Measurements from ENCODE around the gene MEF2D.

Gene MEF2D

DNA sequence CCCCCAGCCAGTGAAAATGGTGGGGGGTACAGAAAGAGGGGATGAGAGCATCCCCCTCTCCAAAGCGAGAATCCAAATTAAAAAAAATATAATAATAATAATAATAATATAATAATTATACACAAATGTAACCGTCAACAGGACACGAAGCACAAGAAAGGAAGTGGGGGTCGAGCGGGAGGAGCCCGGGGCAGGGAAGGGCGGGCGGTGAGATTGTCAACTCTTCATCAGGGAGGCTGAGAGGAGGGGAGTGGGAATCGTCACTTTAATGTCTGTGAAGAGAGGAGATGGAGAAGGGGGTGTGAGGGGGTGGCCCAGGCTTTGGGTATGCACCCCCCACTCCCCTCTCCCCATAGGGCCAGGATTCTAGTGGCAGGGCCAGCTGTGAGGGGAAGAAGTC is 33.2 kb downstream of the MEF2D start:
- DNase-seq = no peak

DNA sequence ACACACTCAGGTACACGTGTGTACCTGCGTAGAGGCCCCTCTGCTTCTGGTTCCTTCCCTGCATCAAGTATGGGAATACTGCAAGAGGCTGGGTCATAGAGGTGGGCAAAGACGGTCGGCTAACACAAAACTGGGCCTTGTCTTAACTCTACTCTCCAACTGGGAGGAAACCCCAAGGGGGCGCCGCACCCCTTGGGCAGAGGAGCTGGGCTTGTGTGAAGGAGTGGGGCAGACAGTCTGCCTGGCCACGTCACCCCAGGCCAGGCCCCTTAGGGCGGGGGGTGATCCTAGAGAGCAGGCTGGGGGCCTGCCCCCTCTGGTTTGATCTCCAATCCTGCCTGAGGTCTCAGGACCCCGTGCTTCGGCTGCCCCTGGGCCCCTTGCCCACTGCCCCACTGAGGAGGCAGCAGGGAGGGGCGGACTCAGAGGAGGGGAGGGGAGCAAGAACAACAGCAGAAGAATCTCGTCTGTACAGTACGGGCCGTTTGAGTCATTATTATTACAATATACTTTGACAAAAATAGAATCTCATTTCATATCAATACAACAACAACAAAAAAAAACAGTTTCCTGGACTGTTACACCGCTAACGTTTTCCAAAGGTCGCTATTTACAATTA is 34.7 kb downstream of the MEF2D start:
- DNase-seq = no peak

DNA sequence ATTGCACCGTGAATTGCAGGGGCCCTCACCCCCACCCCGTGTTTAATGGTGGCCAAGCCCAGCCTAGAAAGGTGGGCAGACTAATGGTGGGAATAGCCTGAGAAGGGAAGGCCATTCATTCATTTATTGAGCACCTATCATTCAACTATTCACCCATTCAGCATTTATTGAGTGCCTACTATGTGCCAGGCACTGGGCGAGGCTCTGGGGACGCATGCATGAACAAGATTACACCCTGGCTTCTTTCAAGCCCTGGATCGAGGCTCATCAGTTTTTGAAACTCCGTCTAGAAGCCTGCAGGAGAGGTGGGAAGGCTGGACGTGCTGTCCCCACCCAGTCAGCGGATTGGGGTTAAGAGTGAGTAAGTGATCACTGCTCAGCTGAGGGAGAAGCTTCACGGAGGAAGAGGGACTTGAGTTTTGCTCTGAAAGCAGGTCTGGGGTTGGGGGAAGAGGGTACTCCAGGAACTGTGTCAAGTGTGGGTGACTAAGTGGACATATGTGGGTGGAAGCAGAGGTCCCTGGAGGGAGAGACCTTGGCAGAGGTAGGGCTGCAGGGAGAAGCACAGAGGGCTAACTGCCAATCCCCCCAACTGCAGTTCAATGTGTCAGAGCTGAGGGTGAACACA is 35.6 kb downstream of the MEF2D start:
- no peak for DNase-seq

DNA sequence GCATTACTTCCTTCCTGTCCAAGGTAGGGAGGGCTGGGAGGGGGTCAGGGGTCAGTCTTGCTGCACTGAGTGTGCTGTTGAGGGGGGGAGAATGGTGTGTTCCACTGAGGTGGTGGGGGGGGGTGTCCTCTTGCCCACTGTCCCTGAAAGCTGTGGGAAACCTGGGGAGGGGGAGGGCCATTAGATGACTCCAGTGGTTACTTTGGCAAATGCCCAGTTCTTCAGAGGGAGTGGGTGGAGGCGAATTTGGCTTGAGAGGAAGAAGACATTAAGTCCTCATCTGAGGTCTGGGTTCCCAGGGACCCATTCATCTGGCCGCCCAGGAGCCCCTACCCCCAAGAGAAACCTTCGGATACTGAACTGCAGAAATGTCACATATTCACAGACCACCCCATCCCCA is 36.2 kb downstream of the MEF2D start:
- DNase-seq = no peak

DNA sequence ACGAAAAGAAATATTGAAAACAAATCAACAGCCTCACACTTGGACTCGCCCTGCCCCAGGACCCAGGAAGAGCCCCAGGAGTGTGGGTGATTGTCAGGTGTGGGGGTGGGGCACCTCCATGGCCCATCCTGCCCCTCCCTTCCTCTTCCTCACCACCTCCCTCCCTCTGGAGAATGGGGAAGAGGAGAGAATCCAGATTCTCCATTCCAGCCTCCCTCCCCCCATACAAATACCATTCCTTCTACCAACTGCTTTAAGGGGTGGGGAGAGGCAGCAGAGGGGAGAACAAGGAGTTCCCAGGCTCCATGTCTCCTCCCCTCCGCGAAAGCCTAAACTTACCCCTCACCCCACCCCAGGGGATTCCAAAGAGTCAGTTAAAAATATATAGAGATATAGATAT is 36.7 kb downstream of the MEF2D start:
- no peak for DNase-seq

DNA sequence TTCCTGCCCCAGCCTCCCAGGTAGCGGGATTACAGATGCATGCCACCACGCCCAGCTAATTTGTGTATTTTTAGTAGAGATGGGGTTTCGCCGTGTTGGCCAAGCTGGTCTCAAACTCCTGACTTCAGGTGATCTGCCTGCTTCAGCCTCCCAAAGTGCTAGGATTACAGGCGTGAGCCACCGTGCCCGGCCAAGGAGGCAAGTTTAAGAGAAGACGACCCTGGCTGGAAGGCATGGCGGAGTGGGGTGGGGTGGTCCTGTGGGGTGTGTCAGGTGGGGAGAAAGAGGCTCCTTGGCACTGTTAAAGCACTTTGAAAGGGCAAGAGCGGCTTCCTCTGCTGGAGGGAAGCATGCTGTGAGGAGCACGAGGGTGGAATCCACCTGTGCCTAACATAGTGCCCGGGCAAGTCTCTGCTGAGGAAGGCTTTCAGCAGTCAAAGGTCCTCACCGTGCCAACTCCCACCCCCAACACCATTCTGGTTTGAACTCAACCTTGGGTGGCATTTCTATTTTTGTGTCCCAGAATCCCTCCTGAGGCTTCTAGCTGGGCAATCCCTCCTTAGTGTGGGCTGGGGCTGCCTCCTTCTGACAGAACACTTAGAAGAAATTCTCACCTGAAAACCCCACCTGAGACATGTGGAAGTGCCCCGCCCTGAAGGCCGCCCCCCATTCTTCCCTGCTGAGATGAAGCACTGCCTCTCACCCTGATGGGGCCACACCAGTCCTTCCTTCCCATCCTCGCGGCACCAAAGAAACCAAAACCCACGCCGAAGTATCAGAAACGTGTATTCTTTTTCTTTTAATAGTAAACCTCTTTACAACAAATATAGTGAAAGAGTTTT is 37.4 kb downstream of the MEF2D start:
- no peak for DNase-seq

DNA sequence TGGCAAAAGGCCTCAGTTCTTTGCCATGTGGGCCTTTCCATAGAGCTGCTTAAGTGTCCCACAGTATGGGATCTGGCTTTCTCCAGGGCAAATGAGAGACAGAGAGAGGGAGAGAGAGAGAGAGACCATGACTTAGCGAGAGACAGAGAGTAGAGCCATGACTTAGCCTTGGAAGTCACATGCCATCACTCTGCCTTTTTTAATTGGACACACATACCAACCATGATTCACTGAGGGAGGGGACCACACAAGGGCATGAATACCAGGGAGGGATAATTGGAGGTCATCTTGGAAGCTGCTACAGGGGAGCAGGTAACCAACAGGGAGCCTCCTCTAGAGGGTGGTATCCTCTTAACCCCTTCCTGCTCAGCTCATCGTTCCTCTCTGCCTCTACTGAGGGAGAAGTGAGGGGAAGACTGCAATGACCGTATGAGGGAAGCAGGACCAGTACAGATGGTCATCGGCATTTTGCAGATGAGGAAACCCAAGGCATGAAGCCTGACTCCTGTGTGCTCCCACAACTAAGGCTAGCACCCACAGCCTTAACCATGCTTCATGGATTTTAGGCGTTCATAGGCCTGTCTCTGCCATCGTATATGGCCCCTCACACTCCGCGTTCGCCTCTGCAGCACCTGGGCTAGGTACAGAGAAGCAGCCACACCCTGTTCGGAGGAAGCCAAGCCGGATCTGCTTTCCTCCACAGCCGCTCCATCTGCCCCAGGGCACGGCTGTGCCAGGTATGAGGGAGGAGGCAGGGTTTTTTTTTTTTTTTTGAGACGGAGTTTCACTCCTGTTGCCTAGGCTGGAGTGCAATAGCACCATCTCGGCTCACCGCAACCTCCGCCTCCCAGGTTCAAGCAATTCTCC is 38.6 kb downstream of the MEF2D start:
- DNase-seq = no peak

DNA sequence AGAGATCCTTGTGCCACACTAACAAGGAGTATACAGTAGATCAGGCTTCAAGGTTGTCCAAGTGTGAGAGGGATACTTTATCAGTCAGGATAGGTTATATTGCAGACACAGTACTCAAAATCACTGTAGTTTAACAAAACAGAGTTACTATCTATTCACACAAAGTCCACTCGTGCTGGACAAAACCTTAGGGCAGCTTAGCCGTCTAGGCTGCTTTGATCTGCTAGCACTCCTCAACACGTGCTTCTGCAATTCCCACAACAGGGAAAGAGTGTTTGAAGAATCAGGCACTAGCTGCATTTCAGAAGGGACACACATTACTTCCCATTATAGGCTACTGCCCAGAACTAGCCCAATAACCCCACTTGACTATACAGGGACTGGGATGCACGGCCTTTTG is 39.5 kb downstream of the MEF2D start:
- no peak for DNase-seq

DNA sequence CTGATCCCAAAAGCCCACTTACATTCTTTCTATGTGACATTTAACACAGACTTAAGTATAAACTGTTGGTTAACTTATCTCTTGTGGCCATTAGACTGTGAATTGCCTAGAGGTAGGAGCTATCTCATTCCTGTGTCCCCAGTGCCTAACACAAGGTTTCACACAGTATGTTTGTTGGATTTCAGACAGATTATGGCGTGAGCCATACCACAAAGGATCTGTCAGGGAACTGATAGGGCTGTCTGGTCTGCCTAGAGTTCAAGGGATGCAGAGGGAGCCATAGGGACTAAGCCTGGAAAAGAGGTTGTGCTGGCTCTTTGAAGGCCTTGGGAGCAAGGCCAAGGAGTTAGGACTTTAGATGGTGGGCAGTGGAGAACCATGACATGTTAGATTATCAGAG is 40.0 kb downstream of the MEF2D start:
- DNase-seq = no peak

DNA sequence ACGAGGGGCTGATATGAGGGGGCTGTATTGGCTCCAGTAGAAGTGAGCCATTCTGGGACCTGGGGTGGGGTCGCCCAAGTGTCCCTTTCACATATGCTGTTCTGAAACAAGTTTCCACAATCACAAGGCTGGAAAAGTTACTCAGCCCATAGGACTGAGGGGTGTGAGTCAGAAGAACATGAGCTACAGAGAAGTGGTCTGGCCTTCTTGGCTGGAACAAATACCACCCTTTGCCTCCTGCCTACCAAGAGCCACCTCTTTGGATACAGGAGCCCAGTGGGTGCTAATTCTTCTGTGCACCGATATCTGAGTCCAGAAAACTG is 42.4 kb downstream of the MEF2D start:
- no peak for DNase-seq

DNA sequence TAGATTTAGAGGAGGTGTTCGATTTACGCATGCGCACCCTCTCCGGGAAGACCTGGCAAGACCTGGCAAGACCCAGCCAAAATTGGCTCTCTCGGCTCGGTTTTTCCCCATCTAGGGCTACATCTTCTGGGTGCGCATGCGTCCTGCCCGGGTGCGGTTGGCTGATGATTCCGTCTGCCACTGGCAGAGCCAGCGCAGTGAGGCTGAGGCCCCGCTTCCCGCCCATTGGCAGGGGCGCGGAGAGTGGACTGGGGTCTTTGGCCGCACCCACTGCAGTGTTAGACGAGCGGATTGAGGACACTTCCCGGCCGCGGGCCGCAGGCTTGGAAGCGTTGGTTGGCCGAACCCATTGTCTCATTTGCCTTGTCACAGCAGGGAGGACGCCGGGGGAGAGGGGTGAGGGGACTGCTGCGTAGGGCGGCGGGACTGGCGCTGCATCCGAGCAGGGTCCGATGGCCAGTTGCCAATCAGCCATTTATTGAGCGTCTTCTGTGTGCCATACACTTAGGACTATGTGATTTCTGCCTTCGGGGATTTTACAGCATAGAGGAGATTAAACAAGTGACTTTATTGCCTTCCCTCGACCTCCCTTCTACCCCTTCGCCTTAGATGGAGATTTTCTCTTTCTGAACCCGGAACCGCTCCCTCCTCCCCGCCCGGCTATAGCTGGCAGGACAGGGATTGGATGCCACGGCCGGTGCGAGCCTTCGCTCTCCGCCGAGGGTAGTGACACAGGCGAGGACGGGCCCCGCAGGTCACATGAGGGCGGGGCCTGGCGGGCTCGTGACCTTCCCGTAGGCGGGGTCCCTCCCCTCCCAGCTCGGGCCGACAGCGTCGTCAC is 43.7 kb downstream of the MEF2D start:
- DNase-seq = peak; percentile 96

DNA sequence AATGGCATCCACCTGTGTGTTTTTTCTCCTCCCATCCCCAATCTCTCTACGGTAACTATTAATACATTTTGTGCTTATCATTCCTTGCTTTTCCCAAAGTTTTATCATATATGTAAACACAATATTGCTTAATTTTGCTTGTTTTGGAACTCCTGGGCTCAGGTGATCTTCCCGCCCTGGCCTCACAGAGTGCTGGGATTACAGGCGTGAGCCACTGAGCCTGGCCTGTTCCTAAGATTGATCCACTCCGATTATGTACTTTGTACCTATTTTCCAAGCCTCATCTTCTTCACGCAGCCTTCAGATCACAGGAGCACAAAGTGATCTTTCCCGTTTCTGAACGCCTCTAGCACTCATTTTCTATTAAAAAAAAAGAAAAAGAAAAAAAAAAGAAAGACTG is 45.2 kb downstream of the MEF2D start:
- no peak for DNase-seq

DNA sequence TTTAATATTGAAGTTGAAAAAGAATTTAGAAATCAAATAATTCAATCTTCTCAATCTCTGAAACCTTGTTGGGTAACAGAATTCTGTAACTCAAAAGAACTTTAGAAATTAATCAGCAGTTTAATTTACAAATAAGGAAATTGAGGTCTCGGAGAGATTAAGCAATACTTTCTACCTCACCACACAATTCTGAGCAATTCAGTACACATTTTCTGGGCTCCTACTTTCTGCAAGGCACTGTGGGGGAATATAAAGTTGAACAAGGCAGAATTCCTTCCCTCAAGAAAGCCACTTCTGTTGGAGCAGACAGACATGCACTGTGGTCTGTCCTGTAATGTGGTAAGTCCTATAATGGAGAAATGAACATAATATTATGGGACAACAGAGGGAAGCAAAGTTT is 47.7 kb downstream of the MEF2D start:
- DNase-seq = no peak

DNA sequence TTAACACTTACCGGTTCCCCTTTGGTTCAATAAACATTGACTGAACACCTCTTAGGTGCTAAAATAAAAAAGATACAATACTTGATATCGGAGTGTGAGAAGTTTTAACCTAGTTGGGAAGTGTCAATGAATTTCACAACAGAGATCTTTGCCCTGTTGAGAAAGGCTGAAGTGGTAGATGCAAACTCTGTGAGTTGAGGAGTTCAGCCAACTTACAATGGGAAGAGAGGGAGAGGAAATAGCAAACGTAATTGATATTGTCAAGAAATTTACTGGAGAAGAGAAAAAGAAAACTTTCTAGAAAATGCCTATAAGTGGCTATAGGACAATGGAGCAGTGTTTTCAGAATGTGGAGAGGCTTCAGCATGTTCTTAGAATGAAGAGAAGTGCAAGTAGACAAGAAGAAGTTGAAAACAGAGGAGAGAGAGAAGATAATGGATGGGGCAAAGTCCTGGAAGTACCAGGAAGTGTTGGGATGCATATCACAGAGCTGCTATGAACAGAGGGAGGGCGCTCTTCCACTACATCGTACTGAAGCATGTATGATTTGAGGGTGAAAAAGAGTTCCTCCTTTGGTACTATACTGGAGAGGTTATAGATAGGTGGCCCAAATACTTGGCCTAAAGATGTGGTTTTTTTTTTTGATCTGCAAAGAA is 48.9 kb downstream of the MEF2D start:
- no peak for DNase-seq

DNA sequence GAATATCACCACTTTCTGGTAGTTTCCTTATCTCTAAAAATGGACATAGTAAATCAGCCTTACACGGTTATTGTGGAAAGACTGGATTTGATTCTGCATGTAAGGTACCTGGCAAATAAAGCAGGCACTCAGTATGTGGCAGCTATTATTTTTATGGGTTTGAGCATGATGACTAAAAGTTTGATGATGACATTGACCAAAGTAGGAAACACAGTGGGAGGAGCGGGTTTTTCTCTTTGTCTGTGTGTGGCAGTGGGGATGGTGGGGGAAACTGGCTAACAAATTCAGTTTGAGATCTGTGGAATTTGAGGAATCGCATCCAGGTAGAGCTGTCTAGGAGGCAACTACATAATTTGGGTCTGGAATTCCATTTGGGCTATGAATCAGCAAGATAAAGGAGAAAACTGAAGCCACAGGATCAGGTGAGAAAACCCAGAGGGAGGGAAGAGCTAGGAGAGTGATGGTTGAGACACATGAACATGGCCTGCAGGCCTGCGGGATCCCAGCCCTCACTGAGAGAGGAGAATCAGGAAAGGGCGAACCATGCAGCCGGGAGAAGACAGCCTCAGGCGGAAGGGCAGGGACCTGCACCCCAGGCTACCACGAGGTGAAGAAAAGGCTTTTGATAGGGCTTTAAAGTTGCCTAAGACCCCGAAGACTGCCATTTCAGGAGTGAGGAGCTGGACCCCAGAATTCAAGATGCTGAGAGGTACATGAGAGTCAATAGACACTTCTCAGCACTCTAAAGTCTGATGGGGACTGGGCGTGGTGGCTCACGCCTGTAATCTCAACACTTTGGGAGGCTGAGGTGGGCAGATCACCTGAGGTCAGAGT is 52.2 kb downstream of the MEF2D start:
- no peak for DNase-seq

DNA sequence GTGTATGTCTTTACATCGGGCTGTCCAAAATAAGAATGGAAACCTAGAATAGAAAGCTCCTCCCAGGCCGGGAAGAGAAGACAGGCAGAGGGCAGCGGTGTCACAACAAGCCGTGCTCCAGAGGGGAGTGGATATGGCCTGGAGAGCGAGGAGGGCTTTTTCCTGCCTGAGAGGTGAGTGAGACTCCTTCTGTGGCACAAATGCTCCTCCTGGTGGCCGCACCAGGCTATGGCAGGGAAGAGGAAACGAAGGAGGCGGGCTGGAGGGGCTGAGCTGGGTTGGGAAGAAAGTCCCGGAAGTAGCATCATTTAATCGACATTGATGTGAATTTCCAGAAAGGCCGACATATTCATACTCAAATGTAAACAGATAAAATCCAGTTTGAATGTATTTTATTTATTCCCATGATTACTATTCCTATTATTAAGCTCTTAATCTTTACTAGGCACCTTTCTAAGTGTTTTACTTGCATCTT is 54.7 kb downstream of the MEF2D start:
- peak; percentile 75 for DNase-seq

DNA sequence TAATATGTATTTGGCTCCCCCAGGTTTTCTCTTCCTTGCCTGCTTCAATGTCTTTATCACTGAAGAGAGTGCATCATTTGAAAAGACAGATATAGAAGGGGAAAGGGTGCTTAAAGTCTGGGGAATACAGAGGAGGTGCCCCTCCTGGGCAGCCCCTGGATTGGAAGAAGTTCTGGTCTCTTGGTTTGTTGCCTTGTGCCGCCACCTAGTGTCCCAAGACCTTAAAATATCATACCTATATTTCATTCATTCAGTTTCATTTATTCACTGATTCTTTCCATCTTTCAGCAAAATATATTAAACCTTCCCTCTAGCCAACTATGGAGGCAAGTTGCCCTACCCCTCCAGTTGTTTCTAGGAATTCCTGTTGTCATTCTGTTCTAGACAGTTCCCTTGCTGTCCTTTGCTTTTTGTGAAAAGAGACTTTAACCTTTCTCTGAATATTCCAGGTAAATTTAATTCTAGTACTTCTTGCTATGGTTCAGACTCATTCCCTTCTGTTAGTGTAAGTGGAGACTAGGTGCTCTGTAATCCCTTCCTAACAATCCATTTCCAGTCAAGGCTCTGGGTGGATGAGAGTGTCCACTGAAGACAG is 56.1 kb downstream of the MEF2D start:
- no peak for DNase-seq

DNA sequence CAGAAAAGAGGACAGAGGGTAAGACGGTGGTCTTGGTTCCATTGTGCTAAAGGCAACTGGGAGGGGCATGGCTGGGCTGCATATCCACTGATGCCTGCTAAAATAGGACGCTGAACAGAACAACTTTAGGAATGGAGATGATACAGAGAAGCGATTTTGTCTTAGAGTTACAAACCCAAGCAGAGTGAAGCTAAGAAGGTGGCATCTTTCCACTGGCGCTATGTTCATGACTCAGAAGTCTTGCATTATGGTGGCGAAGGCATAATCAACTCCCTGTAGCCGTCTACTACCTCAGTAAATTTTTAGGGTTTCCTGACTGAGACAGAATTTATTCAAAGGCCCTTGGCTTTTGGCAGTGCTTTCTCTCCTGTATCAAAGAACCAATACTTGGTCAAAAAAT is 57.3 kb downstream of the MEF2D start:
- DNase-seq = no peak

DNA sequence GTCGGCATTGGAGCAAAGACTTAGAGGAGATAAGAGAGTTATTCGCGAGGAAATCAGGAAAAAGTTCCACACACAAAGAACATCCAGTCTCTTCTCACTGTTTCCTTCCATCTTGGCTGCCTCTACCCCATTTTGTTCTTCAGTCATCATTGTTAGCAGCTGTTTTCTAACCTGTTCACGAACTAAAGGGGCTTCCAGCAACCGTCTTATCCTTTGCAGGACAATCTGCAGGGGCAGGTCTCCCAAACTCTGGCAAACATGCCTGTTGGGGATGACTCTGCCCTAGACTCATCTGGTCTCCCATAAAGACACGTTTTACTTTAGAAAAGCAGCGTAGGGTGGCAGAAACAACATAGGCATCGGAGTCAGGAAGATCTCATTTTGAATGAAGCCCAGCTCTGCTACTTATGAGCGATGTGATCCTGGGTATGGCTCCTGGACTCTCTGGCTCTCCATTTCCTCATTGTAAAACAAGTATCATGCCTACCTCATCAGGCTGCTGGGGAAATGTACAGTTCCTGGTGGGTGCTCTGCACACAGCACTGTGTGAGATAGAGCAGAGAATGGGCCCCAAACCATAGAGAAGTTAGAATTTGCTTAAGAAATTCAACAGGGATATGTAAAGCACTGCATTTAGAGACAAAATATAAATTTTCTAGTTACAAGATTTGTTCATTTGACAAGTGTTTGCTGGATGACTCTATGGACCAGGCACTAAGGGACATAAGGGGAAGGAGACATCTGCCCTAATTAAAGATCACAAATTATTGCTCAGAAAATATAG is 59.7 kb downstream of the MEF2D start:
- DNase-seq = no peak

DNA sequence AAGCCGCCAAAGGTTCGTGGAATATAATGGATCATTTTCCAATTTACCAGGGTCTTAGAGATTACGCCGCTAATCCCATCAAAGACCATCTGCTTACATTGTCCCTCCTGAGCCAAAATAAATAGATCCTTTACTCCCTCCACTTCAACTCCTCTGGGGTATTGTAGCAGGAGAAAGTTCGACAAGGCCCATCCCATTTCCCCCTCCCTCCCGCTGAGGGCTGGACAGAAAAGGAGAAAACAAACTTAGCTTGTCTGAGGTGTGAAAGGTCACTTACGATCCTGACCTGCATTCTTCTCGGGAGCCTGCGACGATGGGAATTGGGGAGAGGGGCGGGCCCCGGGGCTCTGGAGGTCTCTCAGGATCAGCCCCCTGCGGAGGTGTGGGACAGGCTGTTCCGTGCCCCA is 60.8 kb downstream of the MEF2D start:
- no peak for DNase-seq

Measured in stimulated activated CD4-positive, alpha-beta T cell treated with anti-CD3 and anti-CD28 coated beads, Interleukin-12 subunit alpha, Interleukin-12 subunit beta, amount 100 ng/mL, for 4 hours (primary cell).